Kidney (tissue), 14 donors: Measurements from ENCODE around the gene NTHL1. TPM values are rescaled to one million over a fixed set of nuclear protein-coding genes. Genes with fewer than 3 reads are reported as not detected.

Experiments used
- DNase-seq, 5 donors: peaks; one replicate each; pipeline ENCODE4 v3.0.0-alpha.2; 2013 to 2020
- FAIRE-seq: peaks from 2 replicates; lab custom pipeline; 2012; peaks lifted over from hg19 to GRCh38; lab: Jason Lieb, UNC
- H3K27ac ChIP-seq, 2 donors: one replicate each; pipeline ENCODE4 v1.7.0; 2013; ENCODE audit warnings: low read depth in 2 of 2, low read length in 2 of 2, inconsistent platforms in 1 of 2
- H3K27me3 ChIP-seq: one replicate; pipeline ENCODE4 v1.7.1; 2013; ENCODE audit warnings: low read length, inconsistent platforms; ENCODE audit not compliant: control insufficient read depth, insufficient read depth
- H3K36me3 ChIP-seq, 3 donors: one replicate each; pipeline versions ENCODE4 v1.7.0 to v1.7.1; 2013; ENCODE audit warnings: low read length in 3 of 3, control low read depth in 1 of 3, inconsistent platforms in 1 of 3; ENCODE audit not compliant: insufficient read depth in 3 of 3, control insufficient read depth in 2 of 3
- H3K4me1 ChIP-seq, 3 donors: one replicate each; pipeline versions ENCODE4 v1.7.0 to v1.7.1; 2013; ENCODE audit warnings: low read length in 3 of 3, inconsistent platforms in 1 of 3, low read depth in 1 of 3; ENCODE audit not compliant: control insufficient read depth in 2 of 3, insufficient read depth in 2 of 3
- H3K4me3 ChIP-seq, 3 donors: one replicate each; pipeline versions ENCODE4 v1.7.0 to v1.8.1; 2013; ENCODE audit warnings: low read length in 3 of 3, control low read depth in 1 of 3, inconsistent platforms in 1 of 3
- H3K9ac ChIP-seq, 3 donors: one replicate each; pipeline versions ENCODE4 v1.7.0 to v1.7.1; 2013; ENCODE audit warnings: low read length in 3 of 3, control low read depth in 1 of 3, inconsistent platforms in 1 of 3
- H3K9me3 ChIP-seq, 3 donors: one replicate each; pipeline versions ENCODE4 v1.7.0 to v1.7.1; 2013; ENCODE audit warnings: low read length in 3 of 3, control low read depth in 1 of 3, inconsistent platforms in 1 of 3; ENCODE audit not compliant: control insufficient read depth in 2 of 3, insufficient read depth in 1 of 3
- intact Hi-C: fragments of 100-400 bp; cut with DNase I; formaldehyde crosslinking; loops from one replicate; pipeline ENCODE4 v1.11.1; 2022
- microRNA-seq: library from miRNA; unstranded; fragments of <30 nt; microRNA quantifications from one replicate; pipeline ENCODE4 v1.2.0, GENCODE V29; 2020
- polyA plus RNA-seq: library from polyadenylated mRNA; stranded (reverse); fragments of 350-450 nt; fragmentation: Illumina TruSeq; extraction: RNeasy Lipid Tissue Mini Kit (QIAGEN cat#74804); gene quantifications from one replicate; pipeline ENCODE4 v1.2.3, GENCODE V29; 2014; ENCODE audit warnings: low read depth, low replicate concordance; ENCODE audit not compliant: insufficient read depth
- total RNA-seq: library from RNA; stranded (reverse); fragmentation: NEBNext Ultra II Directional; extraction: Animal tissue kit (Norgen Biotek cat#: 25700); gene quantifications from one replicate; pipeline ENCODE4 v1.2.1, GENCODE V29; 2021
- TF ChIP-seq, protein P1 (sequence below): IDR thresholded peaks from 3 replicates; pipeline ENCODE4 v1.5.1; 2012; ENCODE audit warnings: mild to moderate bottlenecking, moderate library complexity, borderline replicate concordance; ENCODE audit not compliant: insufficient read depth; ENCODE audit errors: extremely low read depth
- donor health status: control.
- donor health status: control.
- donor health status: control.
- donor health status: control.
- donor health status: control.
- donor health status: DM: yes; HTN: yes; CAD: no.
- donor health status: Normal renal cell carcinoma (clear cell type).

The NTHL1 gene
- total and polyA plus RNA-seq, 2 donors from 2014 or later = 15.3 to 36.0 TPM

GRCh38 chr16:1990351-1991134, 57.1 kb downstream of the NTHL1 start:
- FAIRE-seq (no peak), DNase-seq (peak in 4 of 5 donors; percentile 55 to 82 (median 64))
- Histone ChIP-seq H3K27me3 (peaks cover 19% of the 10 kb centered on the region), H3K27ac (no peak overlapping the region), H3K36me3 (peaks cover 0 to 11% (median 8%) of the 10 kb centered on the region in 3 donors), H3K9me3 (no peaks in the 10 kb centered on the region), H3K9ac (peak overlapping the region in 2 of 3 donors; percentile 46), H3K4me1 (peaks cover 0 to 14% (median 0%) of the 10 kb centered on the region in 3 donors), H3K4me3 (peak overlapping the region in 1 of 3 donors; percentile 39)
- intact Hi-C loops = no loop called here
- TF ChIP-seq, protein P1, sequence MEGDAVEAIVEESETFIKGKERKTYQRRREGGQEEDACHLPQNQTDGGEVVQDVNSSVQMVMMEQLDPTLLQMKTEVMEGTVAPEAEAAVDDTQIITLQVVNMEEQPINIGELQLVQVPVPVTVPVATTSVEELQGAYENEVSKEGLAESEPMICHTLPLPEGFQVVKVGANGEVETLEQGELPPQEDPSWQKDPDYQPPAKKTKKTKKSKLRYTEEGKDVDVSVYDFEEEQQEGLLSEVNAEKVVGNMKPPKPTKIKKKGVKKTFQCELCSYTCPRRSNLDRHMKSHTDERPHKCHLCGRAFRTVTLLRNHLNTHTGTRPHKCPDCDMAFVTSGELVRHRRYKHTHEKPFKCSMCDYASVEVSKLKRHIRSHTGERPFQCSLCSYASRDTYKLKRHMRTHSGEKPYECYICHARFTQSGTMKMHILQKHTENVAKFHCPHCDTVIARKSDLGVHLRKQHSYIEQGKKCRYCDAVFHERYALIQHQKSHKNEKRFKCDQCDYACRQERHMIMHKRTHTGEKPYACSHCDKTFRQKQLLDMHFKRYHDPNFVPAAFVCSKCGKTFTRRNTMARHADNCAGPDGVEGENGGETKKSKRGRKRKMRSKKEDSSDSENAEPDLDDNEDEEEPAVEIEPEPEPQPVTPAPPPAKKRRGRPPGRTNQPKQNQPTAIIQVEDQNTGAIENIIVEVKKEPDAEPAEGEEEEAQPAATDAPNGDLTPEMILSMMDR = no peak

DNA sequence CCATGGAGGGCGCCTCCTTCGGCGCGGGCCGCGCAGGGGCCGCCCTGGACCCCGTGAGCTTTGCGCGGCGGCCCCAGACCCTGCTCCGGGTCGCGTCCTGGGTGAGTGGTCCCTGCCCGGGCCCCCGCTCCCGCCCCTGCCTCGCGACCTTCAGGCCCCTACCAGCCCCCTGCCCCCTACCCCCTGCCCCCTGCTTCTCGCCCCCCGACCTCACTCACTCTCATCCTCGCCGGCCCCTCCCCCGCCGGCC, 57.6 kb downstream of the NTHL1 start:
- H3K27me3 ChIP-seq = peaks cover 19% of the 10 kb centered on the region

More for the DNA sequence above, 57.6 kb downstream of the NTHL1 start:
- Histone ChIP-seq H3K4me1 (peaks cover 0 to 19% (median 4%) of the 10 kb centered on the region in 3 donors), H3K9me3 (no peaks in the 10 kb centered on the region), H3K9ac (no peak overlapping the region), H3K27ac (no peak overlapping the region), H3K36me3 (peaks cover 0 to 12% (median 8%) of the 10 kb centered on the region in 3 donors), H3K4me3 (no peak overlapping the region)
- TF ChIP-seq, protein P1 = no peak
- FAIRE-seq (no peak), DNase-seq (no peak)
- intact Hi-C loops = no loop called here

Small RNA genes within 50 kb of the gene (microRNA-seq; reads per million reads assigned to microRNA genes)
- not detected for gene MIR1225

Other genes starting within 250 kb of the NTHL1 start
- 48.1 TPM for gene HAGH, start 221.0 kb downstream of the NTHL1 start, total RNA-seq
- gene HAGH, start 221.0 kb downstream of the NTHL1 start, polyA plus RNA-seq = 258 TPM
- gene FAHD1, start 220.6 kb downstream of the NTHL1 start, total RNA-seq = 36.4 TPM
- 108 TPM for gene FAHD1, start 220.6 kb downstream of the NTHL1 start, polyA plus RNA-seq
- 0.16 TPM for gene MEIOB, start 175.7 kb downstream of the NTHL1 start, total RNA-seq
- 1.4 TPM for gene MEIOB, start 175.7 kb downstream of the NTHL1 start, polyA plus RNA-seq
- gene HS3ST6, start 129.4 kb downstream of the NTHL1 start, total RNA-seq = 0.19 TPM
- 0.73 TPM for gene HS3ST6, start 129.4 kb downstream of the NTHL1 start, polyA plus RNA-seq
- 32.0 TPM for gene MSRB1, start 104.6 kb downstream of the NTHL1 start, total RNA-seq
- 189 TPM for gene MSRB1, start 104.6 kb downstream of the NTHL1 start, polyA plus RNA-seq
- gene RPL3L, start 93.1 kb downstream of the NTHL1 start, total RNA-seq = not detected
- gene RPL3L, start 93.1 kb downstream of the NTHL1 start, polyA plus RNA-seq = not detected
- gene NDUFB10, start 88.3 kb downstream of the NTHL1 start, total RNA-seq = 123 TPM
- 432 TPM for gene NDUFB10, start 88.3 kb downstream of the NTHL1 start, polyA plus RNA-seq
- gene RPS2, start 83.0 kb downstream of the NTHL1 start, total RNA-seq = 1,550 TPM
- 2,018 TPM for gene RPS2, start 83.0 kb downstream of the NTHL1 start, polyA plus RNA-seq
- not detected for gene RNF151, start 81.0 kb downstream of the NTHL1 start, total RNA-seq
- not detected for gene RNF151, start 81.0 kb downstream of the NTHL1 start, polyA plus RNA-seq
- gene TBL3, start 75.8 kb downstream of the NTHL1 start, total RNA-seq = 33.3 TPM
- gene TBL3, start 75.8 kb downstream of the NTHL1 start, polyA plus RNA-seq = 38.5 TPM
- gene NOXO1, start 66.4 kb downstream of the NTHL1 start, total RNA-seq = 0.57 TPM
- gene NOXO1, start 66.4 kb downstream of the NTHL1 start, polyA plus RNA-seq = 0.58 TPM
- 25.0 TPM for gene GFER, start 63.6 kb downstream of the NTHL1 start, total RNA-seq
- gene GFER, start 63.6 kb downstream of the NTHL1 start, polyA plus RNA-seq = 45.6 TPM
- gene SYNGR3, start 57.9 kb downstream of the NTHL1 start, total RNA-seq = 2.2 TPM
- 4.6 TPM for gene SYNGR3, start 57.9 kb downstream of the NTHL1 start, polyA plus RNA-seq
- gene ZNF598, start 38.0 kb downstream of the NTHL1 start, total RNA-seq = 34.9 TPM
- 14.3 TPM for gene ZNF598, start 38.0 kb downstream of the NTHL1 start, polyA plus RNA-seq
- gene NPW, start 28.0 kb downstream of the NTHL1 start, total RNA-seq = not detected
- gene NPW, start 28.0 kb downstream of the NTHL1 start, polyA plus RNA-seq = not detected
- 238 TPM for gene NHERF2, start 20.9 kb downstream of the NTHL1 start, total RNA-seq
- gene NHERF2, start 20.9 kb downstream of the NTHL1 start, polyA plus RNA-seq = 405 TPM
- 151 TPM for gene TSC2, start 151 bp upstream of the NTHL1 start, total RNA-seq
- gene TSC2, start 151 bp upstream of the NTHL1 start, polyA plus RNA-seq = 40.0 TPM
- 88.3 TPM for gene PKD1, start 88.1 kb upstream of the NTHL1 start, total RNA-seq
- 16.2 TPM for gene PKD1, start 88.1 kb upstream of the NTHL1 start, polyA plus RNA-seq
- gene RAB26, start 100.8 kb upstream of the NTHL1 start, total RNA-seq = 1.5 TPM
- 3.0 TPM for gene RAB26, start 100.8 kb upstream of the NTHL1 start, polyA plus RNA-seq
- gene TRAF7, start 107.9 kb upstream of the NTHL1 start, total RNA-seq = 66.8 TPM
- 26.1 TPM for gene TRAF7, start 107.9 kb upstream of the NTHL1 start, polyA plus RNA-seq
- 0.66 TPM for gene CASKIN1, start 148.8 kb upstream of the NTHL1 start, total RNA-seq
- gene CASKIN1, start 148.8 kb upstream of the NTHL1 start, polyA plus RNA-seq = 0.30 TPM
- gene MLST8, start 157.6 kb upstream of the NTHL1 start, total RNA-seq = 34.0 TPM
- 63.3 TPM for gene MLST8, start 157.6 kb upstream of the NTHL1 start, polyA plus RNA-seq
- gene BRICD5, start 163.0 kb upstream of the NTHL1 start, total RNA-seq = 7.2 TPM
- 8.2 TPM for gene BRICD5, start 163.0 kb upstream of the NTHL1 start, polyA plus RNA-seq
- 13.5 TPM for gene PGP, start 167.0 kb upstream of the NTHL1 start, total RNA-seq
- 21.2 TPM for gene PGP, start 167.0 kb upstream of the NTHL1 start, polyA plus RNA-seq
- gene E4F1, start 175.8 kb upstream of the NTHL1 start, total RNA-seq = 26.0 TPM
- gene E4F1, start 175.8 kb upstream of the NTHL1 start, polyA plus RNA-seq = 13.6 TPM
- gene DNASE1L2, start 188.6 kb upstream of the NTHL1 start, total RNA-seq = 0.88 TPM
- 0.88 TPM for gene DNASE1L2, start 188.6 kb upstream of the NTHL1 start, polyA plus RNA-seq
- gene ECI1, start 203.8 kb upstream of the NTHL1 start, total RNA-seq = 98.1 TPM
- gene ECI1, start 203.8 kb upstream of the NTHL1 start, polyA plus RNA-seq = 233 TPM
- 134 TPM for gene RNPS1, start 220.3 kb upstream of the NTHL1 start, total RNA-seq
- 102 TPM for gene RNPS1, start 220.3 kb upstream of the NTHL1 start, polyA plus RNA-seq